ENCODE results near the gene PLCD3. TPM values are rescaled to one million over a fixed set of nuclear protein-coding genes. Genes with fewer than 3 reads are reported as not detected.

The PLCD3 gene
- total RNA-seq, 1 donor from 2014 or later = 87.6 TPM

GRCh38 chr17:45123930-45124796 lies 8.2 kb downstream of the PLCD3 start:
- intact Hi-C loops (cut with DNase I) = no loop called here
- no peak for DNase-seq (ENCODE audit: low spot score)

- intact Hi-C loops (cut with DNase I) = no loop called here
- DNase-seq (ENCODE audit: low spot score) = no peak
Observed at GRCh38 chr17:45123076-45123770, 9.1 kb downstream of the PLCD3 start.

GRCh38 chr17:45121055-45121454 lies 11.3 kb downstream of the PLCD3 start:
- intact Hi-C loops (cut with DNase I) = no loop called here
- DNase-seq (ENCODE audit: low spot score) = no peak

- no peak for DNase-seq (ENCODE audit: low spot score)
- intact Hi-C loops (cut with DNase I) = no loop called here
Observed at GRCh38 chr17:45120558-45120957, 11.8 kb downstream of the PLCD3 start.

GRCh38 chr17:45119964-45120363 lies 12.4 kb downstream of the PLCD3 start:
- no peak for DNase-seq (ENCODE audit: low spot score)
- intact Hi-C loops (cut with DNase I) = no loop called here

- DNase-seq (ENCODE audit: low spot score) = no peak
- intact Hi-C loops (cut with DNase I) = no loop called here
Observed at GRCh38 chr17:45118691-45119090, 13.6 kb downstream of the PLCD3 start.

- no peak for DNase-seq (ENCODE audit: low spot score)
- intact Hi-C loops (cut with DNase I) = no loop called here
Observed at GRCh38 chr17:45117848-45118646, 14.3 kb downstream of the PLCD3 start.

GRCh38 chr17:45117334-45117733 lies 15.0 kb downstream of the PLCD3 start:
- DNase-seq (ENCODE audit: low spot score) = no peak
- intact Hi-C loops (cut with DNase I) = no loop called here

GRCh38 chr17:45116434-45117016 lies 15.8 kb downstream of the PLCD3 start:
- DNase-seq (ENCODE audit: low spot score) = no peak
- intact Hi-C loops (cut with DNase I) = no loop called here

GRCh38 chr17:45115871-45116270 lies 16.4 kb downstream of the PLCD3 start:
- DNase-seq (ENCODE audit: low spot score) = no peak
- intact Hi-C loops (cut with DNase I) = no loop called here

- intact Hi-C loops (cut with DNase I) = no loop called here
- DNase-seq (ENCODE audit: low spot score) = no peak
Observed at GRCh38 chr17:45115015-45115625, 17.2 kb downstream of the PLCD3 start.

GRCh38 chr17:45114117-45114932 lies 18.0 kb downstream of the PLCD3 start:
- no peak for DNase-seq (ENCODE audit: low spot score)
- intact Hi-C loops (cut with DNase I) = no loop called here

- no peak for DNase-seq (ENCODE audit: low spot score)
- intact Hi-C loops (cut with DNase I) = no loop called here
Observed at GRCh38 chr17:45113424-45113754, 18.9 kb downstream of the PLCD3 start.

- intact Hi-C loops (cut with DNase I) = no loop called here
- DNase-seq (ENCODE audit: low spot score) = no peak
Observed at GRCh38 chr17:45112559-45113423, 19.5 kb downstream of the PLCD3 start.

GRCh38 chr17:45111850-45112249 lies 20.5 kb downstream of the PLCD3 start:
- DNase-seq (ENCODE audit: low spot score) = no peak
- intact Hi-C loops (cut with DNase I) = loop anchor here (2.0 kb wide), 1 partner anchor 17 kb away; no protein-coding TSS in a partner anchor

- DNase-seq (ENCODE audit: low spot score) = peak; percentile 83
- intact Hi-C loops (cut with DNase I) = loop anchor here (2.0 kb wide), 1 partner anchor 18 kb away; no protein-coding TSS in a partner anchor
Observed at GRCh38 chr17:45110676-45111611, 21.4 kb downstream of the PLCD3 start.
